Muscle layer of duodenum (tissue), 2 donors: ENCODE measurements around the gene NUB1.

Experiments
- H3K27ac ChIP-seq: one replicate; pipeline ENCODE4 v1.7.0; 2013; ENCODE audit warnings: mild to moderate bottlenecking, low read length
- H3K27me3 ChIP-seq: one replicate; pipeline ENCODE4 v1.7.0; 2013; ENCODE audit warnings: low read depth, mild to moderate bottlenecking, control low read depth, low read length
- H3K36me3 ChIP-seq, 2 donors: one replicate each; pipeline ENCODE4 v1.7.0; 2013; ENCODE audit warnings: low read length in 2 of 2, control low read depth in 1 of 2, mild to moderate bottlenecking in 1 of 2; ENCODE audit not compliant: insufficient read depth in 2 of 2, control insufficient read depth in 1 of 2
- H3K4me1 ChIP-seq, 2 donors: one replicate each; pipeline ENCODE4 v1.7.0; 2013; ENCODE audit warnings: low read length in 2 of 2, mild to moderate bottlenecking in 2 of 2, control low read depth in 1 of 2, moderate library complexity in 1 of 2; ENCODE audit not compliant: insufficient read depth in 2 of 2, control insufficient read depth in 1 of 2
- H3K4me3 ChIP-seq, 2 donors: one replicate each; pipeline ENCODE4 v1.7.0; 2013; ENCODE audit warnings: low read length in 2 of 2, low read depth in 1 of 2, mild to moderate bottlenecking in 1 of 2
- H3K9me3 ChIP-seq, 2 donors: one replicate each; pipeline ENCODE4 v1.7.0; 2013; ENCODE audit warnings: low read length in 2 of 2, control low read depth in 1 of 2, mild to moderate bottlenecking in 1 of 2; ENCODE audit not compliant: control insufficient read depth in 1 of 2
- donor health status: healthy.

The NUB1 gene

DNA sequence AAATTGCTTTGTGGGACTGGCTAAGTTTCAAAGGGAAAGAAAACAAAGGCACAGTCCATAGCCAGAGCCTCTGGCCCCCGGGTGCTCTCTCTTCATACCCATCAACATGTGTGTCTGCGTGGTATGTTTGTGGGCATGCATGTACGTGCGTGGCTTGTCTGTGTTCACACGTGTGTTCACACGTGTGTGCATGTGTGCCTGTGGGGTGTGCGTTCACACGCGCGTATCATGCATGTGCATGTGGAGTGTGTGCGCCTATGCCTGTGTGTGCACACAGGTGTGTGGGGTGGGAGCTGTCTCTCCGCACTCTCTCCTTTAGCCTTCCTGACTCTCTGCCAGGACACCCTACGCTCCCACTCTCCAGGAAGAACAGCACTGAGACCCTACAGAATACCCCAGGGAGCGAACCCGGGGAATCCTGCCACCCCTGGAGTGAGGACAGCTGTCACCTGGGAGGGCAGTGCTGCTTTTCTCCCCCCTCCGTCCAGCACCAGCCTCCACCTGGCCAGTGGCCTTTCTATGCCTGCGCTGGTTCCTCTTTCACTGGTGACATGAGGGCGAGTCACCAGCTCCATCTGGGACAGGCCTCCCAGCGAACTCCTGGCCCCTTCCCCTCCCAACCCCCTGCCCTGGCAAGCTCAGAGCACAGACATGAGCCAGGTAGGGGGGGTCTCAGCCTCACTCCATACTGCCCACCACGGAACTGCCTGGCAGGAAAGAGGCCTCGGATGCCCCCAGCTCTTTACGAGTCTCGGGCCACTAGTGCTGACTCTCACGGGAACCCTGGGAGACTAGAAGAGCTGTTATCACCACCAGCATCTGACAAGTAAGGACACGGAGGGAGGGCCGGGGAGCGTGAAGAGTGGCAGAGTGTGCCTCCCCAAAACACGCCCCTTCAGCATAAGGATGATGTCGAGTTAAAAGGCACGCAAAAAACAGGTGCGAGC lies 51.7 kb downstream of the NUB1 start:
- Histone ChIP-seq H3K9me3 (no peaks in the 10 kb centered on the region), H3K27me3 (no peaks in the 10 kb centered on the region), H3K4me1 (no peaks in the 10 kb centered on the region), H3K4me3 (no peak overlapping the region), H3K27ac (no peak overlapping the region), H3K36me3 (no peaks in the 10 kb centered on the region)

DNA sequence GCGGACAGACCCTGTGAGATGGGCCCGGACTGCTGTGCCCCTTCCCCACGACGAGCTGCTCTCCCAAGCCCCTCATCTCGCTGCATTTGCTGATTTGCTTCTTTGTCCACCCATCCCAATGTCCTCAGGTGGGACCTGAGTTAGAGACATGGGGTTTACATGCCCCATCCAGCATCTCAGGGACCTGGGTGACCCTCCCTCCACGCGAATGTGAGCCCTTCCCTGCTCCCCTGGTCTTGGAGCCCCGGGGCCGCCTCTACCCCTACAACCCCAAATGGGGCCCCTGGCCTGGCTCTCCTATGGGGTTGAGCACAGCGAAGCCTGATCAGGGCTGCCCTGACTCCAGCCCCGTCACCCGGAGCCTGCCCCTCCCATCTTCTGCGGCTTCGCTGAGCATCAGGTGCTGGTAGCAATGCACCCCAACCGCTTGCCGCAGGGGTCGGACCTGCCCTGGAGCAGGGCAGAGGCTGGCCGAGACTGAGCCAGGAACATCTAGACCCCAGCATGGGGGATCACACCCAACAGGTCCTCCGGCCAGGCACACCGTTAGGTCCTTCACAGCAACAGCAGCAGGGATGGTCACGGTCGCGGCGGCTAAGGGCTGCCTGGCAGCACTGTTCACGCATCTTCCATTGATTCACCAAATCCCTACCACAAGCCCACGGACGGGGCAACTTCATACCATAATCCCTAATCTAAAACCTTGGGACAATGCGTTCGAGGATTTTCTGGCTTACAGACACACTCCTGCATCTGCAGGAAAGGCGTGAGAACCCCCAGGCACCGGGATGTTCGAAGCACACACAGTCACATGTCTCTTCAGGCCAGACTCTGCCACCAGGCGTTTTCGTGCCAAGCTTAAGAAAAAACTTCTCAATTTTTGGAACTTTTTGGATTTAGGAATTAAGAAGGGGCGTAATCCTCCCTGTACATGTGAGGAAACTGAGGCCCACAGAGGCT lies 52.7 kb downstream of the NUB1 start:
- no peaks in the 10 kb centered on the region for H3K27me3 ChIP-seq
- H3K9me3 ChIP-seq, result no peaks in the 10 kb centered on the region
- no peak overlapping the region for H3K4me3 ChIP-seq
- H3K27ac ChIP-seq, result no peak overlapping the region
- no peaks in the 10 kb centered on the region for H3K36me3 ChIP-seq
- H3K4me1 ChIP-seq, result no peaks in the 10 kb centered on the region

DNA sequence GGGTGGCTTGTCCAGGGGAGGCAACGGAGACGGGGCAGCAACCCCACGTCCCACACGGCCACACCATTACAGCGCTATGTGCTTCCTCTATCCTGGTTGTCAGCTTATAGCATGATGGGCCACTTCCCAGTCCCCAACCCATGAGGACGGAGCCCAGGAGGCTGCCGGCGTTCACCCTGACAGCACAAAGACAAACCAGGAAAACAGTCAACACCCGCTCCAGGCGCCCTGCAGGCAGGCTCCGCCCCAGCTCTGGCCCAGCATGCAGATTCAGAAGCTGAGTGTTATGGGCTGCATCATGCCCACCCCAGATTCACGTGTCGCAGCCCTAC lies 53.4 kb downstream of the NUB1 start:
- Histone ChIP-seq H3K9me3 (no peaks in the 10 kb centered on the region), H3K4me3 (no peak overlapping the region), H3K27me3 (no peaks in the 10 kb centered on the region), H3K4me1 (no peaks in the 10 kb centered on the region), H3K36me3 (no peaks in the 10 kb centered on the region), H3K27ac (no peak overlapping the region)

DNA sequence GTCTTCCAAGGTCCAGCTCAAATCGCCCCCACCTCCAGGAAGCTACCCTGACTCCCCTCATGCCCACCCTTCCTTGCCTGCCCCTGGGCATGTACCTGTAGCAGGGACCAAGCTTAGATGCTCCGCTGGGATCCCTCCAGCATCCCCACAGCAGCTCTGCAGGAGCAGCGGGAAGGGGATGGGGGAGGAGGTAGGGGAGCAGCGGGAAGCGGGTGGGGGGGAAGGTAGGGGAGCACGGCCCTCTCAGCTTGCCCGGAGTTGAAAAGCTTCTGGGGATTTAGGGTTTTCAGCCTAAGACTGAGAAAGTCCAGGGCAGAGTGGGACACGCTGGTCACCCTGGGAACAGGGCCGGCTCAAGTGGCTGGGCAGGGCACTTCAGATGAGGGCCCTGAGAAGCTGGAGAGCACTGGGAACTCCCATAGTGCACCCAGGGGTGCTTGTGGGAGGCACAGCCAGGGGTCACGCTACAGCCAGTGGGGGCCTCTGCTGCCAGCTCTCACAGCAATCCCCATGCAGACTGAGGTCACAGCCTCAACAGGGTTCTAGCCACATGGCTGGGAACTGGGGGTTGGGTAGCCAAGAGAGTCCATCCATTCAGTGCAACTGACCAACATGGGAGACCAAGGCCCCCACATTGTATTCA lies 54.8 kb downstream of the NUB1 start:
- no peaks in the 10 kb centered on the region for H3K27me3 ChIP-seq
- H3K9me3 ChIP-seq, result no peaks in the 10 kb centered on the region
- no peak overlapping the region for H3K4me3 ChIP-seq
- H3K36me3 ChIP-seq, result no peaks in the 10 kb centered on the region
- H3K4me1 ChIP-seq, result no peaks in the 10 kb centered on the region
- no peak overlapping the region for H3K27ac ChIP-seq

DNA sequence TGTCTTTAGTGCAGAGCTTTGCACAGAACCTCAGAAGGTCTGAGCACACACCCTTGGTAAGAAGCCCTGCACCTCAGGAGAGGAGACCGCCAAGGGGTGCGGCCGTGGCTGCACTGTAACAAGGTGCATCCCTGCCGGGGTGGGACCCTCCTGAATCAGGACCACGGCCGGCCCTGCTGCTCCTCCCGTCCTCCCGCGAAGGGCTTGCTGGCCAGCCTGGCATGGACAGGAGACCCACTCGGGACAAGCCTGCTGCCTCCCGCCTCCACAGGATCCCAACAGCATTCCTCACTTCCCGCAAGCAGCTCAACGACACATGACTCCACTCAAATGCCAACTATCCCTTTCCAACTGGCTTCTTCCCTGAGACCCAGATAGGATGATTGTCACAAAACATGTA lies 55.4 kb downstream of the NUB1 start:
- Histone ChIP-seq H3K4me3 (no peak overlapping the region), H3K36me3 (no peaks in the 10 kb centered on the region), H3K4me1 (no peaks in the 10 kb centered on the region), H3K27ac (no peak overlapping the region), H3K27me3 (no peaks in the 10 kb centered on the region), H3K9me3 (no peaks in the 10 kb centered on the region)

DNA sequence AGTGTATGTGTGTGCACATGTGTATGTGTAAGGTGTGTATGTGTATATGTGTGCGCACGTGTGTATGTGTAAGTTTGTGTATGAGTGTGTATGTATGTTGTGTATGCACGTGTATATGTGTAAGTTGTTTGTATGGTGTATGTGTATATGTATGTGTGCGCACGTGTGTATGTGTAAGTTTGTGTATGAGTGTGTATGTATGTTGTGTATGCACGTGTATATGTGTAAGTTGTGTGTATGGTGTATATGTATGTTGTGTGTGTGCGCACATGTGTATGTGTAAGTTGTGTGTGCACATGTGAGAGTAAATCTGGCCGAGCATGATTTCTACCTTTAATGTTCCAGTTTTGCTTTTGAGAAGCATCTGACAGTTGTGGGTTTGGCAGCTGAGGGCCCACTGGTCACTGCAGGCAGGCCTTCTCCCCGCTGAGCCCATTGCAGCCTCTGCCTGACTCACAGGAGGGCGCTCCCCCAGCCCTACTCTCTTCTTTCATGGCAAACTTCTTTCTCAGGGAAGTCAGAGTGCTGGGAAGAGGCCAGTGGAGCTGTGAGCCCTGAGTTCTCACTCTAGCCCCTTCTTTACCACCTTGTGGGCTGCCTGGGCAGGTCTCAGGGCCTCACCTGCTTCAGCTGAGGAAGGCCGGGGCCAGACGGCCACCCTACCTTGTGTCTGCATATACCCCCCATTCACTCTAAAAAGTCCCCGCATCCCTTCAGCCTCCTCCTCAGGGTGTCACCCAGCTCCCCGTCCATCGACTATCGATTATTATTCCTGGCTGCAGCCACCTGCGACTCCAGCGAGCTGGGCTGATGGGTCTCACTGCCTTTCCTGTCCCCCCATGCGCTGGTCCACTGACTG lies 57.1 kb downstream of the NUB1 start:
- Histone ChIP-seq H3K4me3 (no peak overlapping the region), H3K36me3 (no peaks in the 10 kb centered on the region), H3K4me1 (no peaks in the 10 kb centered on the region), H3K9me3 (no peaks in the 10 kb centered on the region), H3K27me3 (no peaks in the 10 kb centered on the region), H3K27ac (no peak overlapping the region)

DNA sequence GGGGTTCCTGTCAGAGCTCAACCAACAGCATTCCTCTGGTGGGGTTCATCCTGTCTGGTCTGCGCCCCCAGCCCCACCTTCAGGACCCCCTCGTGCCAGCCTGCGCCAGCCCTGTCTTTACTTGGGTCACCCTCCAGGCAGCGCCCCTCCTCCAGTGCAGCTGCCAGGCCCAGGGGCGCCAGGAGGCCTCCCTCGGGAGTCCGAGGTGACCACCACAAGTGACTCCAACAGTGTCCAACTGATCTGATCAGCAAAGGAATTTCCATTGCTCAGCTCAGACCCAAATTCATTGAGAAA lies 57.6 kb downstream of the NUB1 start:
- H3K36me3 ChIP-seq, result no peaks in the 10 kb centered on the region
- no peak overlapping the region for H3K4me3 ChIP-seq
- H3K9me3 ChIP-seq, result no peaks in the 10 kb centered on the region
- H3K27ac ChIP-seq, result no peak overlapping the region
- no peaks in the 10 kb centered on the region for H3K27me3 ChIP-seq
- H3K4me1 ChIP-seq, result no peaks in the 10 kb centered on the region

DNA sequence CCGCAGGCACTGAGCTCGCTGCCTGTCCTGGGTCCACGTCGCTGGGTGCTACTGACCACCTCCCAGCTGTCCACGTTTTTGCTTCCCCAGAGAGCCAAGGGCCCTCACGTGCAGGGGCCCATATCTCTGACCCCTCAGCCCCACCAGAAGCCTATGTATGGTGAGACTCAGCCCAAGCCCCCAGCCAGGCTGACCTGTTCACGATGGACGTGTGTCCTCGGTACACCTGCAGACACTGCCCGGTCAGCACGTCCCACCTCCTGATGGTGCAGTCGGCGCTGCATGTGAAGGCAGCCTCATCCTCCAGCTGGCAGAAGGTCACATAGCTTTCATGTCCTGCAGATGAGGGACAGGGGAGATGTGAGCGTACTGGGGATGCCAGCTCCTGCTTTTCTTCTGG lies 58.3 kb downstream of the NUB1 start:
- Histone ChIP-seq H3K4me3 (no peak overlapping the region), H3K4me1 (no peaks in the 10 kb centered on the region), H3K27ac (no peak overlapping the region), H3K36me3 (no peaks in the 10 kb centered on the region), H3K27me3 (no peaks in the 10 kb centered on the region), H3K9me3 (no peaks in the 10 kb centered on the region)

DNA sequence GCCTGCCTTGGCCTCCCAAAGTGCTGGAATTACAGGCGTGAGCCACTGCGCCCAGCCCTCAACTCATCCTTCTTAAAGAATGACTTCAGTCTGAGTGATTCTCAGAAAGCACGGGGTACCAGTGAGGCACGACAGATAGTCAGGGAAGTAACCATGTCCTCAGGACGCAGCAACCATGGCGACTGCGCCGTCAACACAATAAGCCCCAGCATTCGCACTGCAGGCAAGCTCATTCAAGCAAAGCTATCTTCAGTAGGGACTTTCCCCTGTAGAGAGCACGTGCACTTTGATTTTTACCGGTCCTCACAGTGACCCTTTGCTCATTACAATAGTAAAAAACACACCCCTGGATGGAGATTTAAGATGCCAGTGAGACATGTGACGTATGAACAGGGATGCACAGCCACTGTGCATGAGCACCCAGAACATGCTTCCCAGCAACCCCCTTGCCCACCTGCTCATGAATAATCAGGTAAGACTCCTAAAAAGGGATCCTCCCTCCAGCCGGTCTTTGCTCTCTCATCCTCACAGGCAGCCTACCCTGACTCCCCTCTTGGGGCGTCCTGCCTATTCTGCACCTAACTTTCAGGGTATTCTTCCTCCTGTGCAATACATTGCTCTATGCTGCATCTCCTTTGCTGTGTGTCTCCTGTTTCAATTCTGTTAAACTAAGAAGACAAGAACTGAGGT lies 59.2 kb downstream of the NUB1 start:
- no peak overlapping the region for H3K4me3 ChIP-seq
- H3K9me3 ChIP-seq, result no peaks in the 10 kb centered on the region
- H3K36me3 ChIP-seq, result no peaks in the 10 kb centered on the region
- no peaks in the 10 kb centered on the region for H3K27me3 ChIP-seq
- no peak overlapping the region for H3K27ac ChIP-seq
- no peaks in the 10 kb centered on the region for H3K4me1 ChIP-seq

DNA sequence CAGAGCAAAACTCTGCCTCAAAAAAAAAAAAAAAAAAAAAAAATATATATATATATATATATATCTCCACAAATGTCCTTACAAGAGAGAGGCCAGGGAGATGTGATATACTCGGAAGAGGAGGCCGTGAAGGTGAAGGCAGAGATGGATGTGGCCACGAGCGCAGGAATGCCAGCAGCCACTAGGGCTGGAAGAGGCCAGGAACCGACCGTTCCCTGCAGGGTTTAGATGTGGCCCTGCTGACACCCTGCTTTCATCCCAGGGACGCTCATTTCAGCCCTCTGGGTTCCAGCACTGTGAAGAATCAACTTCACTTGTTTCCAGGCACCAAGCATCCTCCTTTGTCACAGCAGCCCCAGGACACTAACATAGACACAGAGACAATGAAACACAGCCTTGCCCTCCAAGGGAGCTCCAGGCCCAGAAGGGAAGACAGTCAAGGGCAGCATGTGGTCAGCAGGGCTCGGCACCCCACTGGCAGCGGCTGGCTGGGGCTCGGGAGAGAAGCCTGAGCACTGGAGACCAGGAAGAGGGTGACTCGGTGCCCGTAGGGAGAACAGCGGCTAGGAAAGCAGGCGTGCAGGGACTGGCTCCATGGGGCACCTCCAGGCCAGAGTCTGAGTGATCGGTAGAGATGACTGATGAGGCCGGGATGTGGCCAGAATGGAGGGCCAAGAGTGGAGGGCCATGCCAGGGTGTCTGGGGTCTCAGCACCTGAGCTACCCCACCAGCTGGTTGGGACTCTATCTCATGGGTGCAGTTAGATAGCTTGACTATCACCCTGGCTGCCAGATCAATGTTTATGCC lies 60.6 kb downstream of the NUB1 start:
- no peak overlapping the region for H3K4me3 ChIP-seq
- H3K36me3 ChIP-seq, result no peaks in the 10 kb centered on the region
- no peak overlapping the region for H3K27ac ChIP-seq
- H3K4me1 ChIP-seq, result no peaks in the 10 kb centered on the region
- H3K27me3 ChIP-seq, result no peaks in the 10 kb centered on the region
- H3K9me3 ChIP-seq, result no peaks in the 10 kb centered on the region
